HG02870 (cell line): Measurements from ENCODE around the gene SCN1A.
"Not testable (repeated sequence)": the region's sequence is repeated elsewhere in the genome, so short reads cannot be mapped to it uniquely, and the experiment has no call there.

Source experiments
- ATAC-seq: cut with Tn5 transposase; IDR thresholded peaks from one replicate; pipeline ENCODE4 v1.9.1; 2021; ENCODE audit warnings: mild to moderate bottlenecking, moderate library complexity; ENCODE audit not compliant: unreplicated experiment

Gene SCN1A

DNA sequence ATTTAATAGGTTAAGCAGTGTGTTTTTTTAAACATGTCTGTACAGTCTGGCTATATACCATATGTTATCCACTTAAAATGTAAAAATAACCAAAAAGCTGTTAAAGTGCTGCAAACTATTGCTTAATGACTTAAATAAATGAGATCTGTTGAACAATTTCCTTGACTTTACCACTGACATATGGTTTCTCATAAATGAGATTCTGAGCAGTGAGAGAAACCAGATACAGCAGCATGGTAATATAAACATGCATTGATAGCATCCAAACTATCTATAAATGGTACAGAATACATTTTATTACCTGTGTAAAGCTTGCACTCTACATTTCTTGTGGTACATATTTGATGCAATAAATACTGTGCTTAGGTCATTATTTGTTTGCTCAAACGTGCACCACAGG is 138.0 kb downstream of the SCN1A start:
- ATAC-seq = no peak

DNA sequence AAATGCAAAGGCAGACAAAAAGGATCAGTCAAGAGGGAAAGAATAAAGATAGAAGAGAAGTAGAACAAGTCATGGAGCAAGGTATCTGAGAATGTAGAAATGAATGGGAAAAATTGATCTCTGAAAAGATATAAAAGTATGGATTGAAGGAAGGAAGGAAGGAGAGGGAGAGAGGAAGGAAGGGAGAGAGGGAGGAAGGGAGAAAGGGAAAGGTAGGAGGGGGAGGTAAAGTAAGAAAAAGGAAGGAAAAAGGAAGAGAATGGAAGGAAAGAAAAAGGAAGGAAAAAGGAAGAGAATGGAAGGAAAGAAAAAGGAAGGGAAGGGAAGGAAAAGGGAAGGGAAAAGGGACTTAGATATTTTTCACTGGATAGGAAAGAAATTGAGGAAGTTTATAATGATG is 142.7 kb downstream of the SCN1A start:
- no peak for ATAC-seq

DNA sequence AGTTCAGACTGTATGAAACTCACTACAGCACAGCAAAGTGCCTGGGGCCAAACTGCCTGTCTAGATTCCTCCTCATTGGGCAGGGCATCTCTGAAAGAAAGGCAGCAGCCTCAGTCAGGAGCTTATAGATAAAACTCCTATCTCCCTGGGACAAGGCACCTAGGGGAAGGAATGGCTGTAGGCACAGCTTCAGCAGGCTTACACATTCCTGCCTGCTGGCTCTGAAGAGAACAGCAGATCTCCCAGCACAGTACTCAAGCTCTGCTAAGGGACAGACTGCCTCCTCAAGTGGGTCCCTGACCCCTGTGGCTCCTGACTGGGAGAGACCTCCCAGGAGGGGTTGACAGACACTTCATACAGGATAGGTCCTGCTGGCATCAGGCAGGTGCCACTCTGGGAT is 155.7 kb downstream of the SCN1A start:
- not testable (repeated sequence) for ATAC-seq

DNA sequence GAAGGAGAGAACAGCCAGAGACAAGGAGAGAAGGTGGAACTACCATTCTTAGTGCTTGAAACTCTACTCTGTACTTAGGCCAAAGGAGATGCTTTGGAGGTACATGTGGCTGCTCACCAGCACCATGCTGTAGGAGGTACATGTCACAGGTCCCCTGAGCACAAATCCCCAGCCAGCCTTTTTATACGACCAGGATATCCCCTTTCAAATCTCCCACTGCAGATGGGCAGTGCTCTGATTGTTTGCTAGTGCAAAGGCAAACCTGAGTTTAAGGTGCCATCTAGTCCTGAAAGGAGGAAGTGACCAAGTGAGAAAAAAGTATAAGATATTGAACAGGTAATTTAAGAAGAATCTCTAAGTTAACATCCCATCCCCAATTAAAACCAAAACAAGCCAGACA is 157.2 kb downstream of the SCN1A start:
- no peak for ATAC-seq

DNA sequence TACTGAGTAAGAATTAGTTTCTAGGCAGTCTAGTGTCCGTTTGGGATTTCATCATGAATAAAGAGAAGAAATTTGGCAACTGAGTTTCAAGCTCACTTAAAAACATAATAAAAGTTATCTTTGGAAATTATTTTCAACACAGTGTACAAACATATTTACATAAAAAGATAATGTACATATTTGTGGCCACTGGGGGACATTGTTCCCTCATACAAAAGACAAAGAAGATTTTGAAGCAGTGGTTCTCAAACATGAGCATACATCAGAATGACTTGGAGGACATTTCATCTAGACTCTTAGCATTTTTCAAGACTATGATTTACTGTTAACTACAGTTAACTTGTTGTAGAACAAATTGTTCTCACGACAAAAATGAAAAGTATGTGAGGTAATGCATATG is 158.6 kb downstream of the SCN1A start:
- ATAC-seq = no peak

DNA sequence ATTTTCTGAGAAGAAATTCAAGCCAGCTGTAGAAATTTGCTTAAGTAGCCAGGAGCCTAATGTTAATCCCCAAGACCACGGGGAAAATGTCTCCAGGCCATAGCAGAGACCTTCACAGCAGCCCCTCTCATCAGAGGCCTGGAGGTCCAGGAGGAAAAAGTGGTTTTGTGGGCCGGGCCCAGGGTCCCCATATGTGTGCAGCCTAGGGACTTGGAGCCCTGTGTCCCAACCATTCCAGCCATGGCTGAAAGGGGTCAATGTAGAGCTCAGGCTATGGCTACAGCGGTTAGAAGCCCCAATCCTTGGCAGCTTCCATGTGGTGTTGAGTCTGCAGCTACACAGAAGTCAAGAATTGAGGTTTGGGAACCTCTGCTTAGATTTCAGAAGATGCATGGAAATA is 160.1 kb downstream of the SCN1A start:
- no peak for ATAC-seq

DNA sequence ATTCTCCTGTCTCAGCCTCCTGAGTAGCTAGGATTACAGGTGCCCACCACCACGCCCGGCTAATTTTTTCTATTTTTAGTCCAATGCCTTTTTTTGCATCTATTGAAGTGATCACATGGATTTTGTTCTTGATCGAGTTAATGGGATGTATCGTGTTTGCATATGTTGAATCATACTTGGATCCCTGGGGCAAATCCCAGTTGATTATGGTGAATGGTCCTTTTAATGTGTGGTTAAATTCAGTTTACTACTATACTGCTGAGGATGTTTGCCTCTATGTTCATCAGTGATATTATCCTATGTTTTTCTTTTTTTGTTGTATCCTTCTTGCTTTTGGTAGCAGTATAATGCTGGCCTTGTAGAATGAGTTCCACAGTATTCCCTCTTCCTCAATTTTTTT is 166.0 kb downstream of the SCN1A start:
- ATAC-seq = no peak

DNA sequence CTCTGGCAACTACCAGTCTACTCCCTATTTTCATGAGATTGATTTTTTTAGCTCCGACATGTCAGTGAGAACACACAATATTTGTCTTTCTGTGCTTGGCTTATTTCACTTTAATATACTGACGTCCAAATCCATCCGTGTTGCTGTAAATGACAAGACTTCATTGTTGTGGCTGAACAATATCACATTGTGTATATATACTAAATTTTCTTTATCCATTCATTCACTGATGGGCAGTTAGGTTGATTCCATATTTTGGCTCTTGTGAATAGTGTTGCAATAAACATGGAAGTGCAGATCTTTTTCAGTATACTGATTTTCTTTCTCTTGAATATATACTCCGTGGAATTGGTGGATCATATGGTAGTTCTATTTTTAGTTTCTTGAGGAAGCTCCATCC is 168.4 kb downstream of the SCN1A start:
- no peak for ATAC-seq

DNA sequence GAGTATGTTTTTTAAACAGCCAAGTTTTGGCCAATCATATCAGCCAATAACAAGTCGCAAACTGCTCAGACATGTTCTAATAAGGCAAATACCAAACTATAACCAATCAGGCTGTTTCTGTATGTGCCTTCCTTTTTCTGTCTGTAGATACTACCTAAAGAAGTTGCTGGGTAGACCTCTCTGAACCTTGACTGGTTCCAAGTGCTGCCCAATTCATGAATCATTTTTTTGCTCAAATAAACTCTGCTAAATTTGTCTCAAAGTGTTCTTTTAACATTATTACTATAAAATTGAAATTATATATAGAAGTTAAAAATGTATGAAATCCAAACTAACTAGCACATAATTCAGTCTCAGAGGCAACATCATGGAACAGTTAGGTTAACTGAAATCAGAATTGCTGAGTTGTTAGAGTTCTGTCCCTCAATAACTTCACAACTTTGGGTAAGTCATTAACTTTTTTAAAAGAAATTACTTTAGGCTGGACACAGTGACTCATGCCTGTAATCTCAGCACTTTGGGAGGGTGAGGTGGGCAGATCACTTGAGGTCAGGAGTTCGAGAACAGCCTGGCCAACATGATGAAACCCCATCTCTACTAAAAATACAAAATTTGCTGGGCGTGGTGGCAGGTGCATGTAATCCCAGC is 169.4 kb downstream of the SCN1A start:
- ATAC-seq = no peak

DNA sequence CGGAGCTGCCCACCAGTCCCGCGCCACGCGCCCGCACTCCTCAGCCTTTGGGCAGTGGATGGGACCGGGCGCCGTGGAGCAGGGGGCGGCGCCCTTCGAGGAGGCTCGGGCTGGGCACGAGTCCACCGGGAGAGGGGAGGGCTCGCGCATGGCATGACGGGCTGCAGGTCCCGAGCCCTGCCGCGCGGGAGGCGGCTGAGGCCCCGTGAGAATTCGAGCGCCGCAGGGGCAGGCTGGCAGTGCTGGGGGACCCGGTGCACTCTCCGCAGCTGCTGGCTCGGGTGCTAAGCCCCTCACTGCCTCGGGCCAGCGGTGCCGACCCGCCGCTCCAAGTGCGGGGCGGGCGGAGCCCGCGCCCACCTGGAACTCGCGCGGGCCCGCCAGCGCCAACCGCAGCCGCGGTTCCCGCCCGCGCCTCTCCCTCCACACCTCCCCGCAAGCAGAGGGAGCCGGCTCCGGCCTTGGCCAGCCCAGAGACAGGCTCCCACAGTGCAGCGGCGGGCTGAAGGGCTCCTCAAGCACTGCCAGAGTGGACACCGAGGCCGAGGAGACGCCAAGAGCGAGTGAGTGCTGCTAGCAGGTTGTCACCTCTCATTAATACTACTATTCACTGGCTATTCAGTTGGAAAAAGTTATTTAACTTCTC is 170.7 kb downstream of the SCN1A start:
- no peak for ATAC-seq

DNA sequence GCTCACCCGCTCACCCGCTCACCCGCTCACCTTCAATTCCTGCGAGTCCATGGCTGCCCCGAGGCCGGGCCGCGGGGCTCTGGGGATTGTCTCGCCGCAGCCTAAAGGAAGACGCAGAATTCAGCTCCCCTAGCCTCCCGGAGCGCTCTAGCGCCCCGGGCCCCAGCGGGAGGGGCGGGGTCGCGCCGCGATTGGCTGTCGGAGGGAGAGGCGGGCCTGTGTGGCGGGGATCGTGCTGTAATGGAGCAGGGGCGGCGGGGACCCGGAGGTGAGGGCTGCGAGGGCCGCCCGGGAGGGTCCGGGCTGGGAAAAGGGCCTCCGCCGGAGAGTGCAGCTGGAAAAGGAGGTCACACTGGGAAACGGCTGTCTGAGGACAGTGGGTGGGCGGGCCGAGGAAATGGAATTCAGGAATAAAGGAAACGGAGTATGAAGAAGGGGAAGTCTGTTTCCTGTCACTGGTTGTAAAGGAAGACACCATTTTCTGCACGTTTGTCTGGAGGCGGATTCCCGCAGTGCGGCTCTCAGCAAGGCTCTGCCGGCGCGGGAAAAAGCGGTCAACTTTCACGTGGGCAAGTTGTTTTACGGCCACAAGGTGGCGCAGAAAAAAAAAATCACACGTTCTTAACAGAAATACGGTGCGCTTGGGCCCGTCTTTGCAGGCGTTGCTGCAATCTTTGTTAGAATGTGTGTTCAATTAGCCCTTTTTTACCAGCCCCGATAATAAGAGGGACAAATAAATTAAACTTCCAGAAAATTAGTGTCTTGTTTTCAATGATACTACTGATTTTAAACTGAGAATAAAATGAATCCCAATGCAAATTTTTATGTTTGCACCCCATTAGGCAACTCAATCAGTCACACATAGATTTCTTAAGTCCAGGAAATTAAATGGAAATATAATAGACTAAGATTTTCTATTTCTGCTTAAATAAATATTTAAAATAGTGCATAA is 173.9 kb downstream of the SCN1A start, which contains the start of gene TTC21B:
TTC21B (minus strand) TSS at position 122 of the 952 bp plus-strand sequence; CDS start at position 51, 71 bp downstream.
- peak; percentile 94 for ATAC-seq

DNA sequence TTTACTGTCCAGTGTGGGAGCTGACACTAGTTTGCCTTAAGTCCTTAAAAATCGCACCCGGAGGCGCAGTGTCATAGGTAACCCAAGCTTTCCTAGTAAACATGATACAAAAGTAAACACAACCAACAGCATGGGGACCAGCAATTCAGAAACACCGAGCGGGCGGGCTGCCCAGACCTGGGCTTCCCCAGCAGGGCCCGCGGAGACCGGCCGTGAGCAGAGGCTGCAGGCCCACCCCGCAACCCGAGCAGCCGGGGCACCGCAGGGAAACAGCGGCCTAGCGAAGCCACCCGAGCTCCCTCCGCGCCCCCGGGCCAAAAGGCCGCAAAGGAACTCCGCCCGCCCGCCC is 174.5 kb downstream of the SCN1A start:
- ATAC-seq = peak; percentile 29

DNA sequence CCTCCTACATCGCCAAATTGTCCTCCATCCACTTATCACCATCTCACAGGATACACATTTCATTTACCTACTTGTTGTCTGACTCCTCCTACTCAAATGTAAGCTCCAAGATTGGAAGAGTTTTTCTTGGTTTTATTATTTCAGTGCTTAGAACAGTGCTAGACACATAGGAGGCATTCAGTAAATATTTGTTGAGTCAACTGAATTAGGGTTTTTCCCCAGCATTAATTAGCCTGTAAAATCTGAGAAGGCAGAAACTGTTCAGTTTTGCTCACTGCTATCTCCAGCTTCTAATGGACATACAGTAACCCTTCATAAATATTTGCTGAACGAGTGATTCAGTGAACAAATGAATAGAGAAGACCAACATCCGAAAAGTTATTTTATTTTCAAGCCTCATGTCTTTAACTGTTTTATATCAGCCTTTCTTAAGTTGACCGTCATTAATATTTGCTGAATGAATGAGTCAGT is 175.0 kb downstream of the SCN1A start:
- ATAC-seq = no peak

DNA sequence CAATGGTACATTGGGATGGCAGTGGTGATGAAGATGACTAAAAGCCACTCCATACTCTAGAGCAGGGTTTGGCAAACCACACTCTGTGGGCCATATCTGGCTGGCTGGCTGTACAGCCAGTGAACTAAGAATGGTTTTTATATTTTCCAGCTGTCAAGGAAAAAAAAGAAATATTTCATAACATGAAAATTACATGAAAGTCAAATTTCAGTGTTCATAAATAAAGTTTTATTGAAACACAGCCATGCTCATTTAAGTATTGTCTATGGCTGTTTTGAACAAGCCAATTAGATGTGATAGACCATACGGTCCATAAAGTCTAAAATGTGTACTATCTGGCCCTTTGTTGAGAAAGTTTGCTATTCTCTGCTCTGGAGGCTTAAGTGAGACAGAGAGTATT is 175.7 kb downstream of the SCN1A start:
- no peak for ATAC-seq

DNA sequence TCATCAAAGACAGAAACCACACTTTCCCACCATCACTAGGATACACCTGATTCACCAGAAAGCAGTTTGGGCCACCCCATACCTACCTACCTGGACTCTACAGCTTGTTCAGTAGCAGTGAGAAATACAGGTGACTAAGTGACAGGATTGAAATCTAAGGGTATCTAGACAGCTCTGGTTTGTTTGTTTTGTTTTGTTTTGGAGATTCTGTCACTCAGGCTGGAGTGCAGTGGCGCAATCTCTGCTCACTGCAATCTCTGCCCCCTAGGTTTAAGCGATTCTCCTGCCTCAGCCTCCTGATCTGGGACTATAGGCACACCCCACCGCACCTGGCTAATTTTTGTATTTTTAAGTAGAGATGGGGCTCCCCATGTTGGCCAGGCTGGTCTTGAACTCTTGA is 177.4 kb downstream of the SCN1A start:
- ATAC-seq = no peak

DNA sequence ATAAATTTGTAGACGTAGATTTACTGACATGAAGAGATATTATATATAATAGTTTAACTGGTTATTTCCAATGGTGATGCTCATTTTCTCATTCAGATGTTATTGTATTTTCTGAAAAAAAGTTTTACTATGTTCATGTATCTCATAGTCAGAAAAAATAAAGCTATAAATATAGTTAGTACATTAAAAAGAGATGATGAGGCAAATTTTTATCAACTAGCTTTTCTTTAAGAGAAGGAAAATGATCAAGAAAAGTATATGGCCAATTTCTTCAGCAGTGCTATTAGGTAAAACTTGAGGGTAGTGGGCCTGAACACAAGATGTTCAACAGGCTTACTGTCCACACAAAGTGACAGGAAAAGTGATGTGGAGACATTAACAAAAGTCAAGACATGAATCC is 186.0 kb downstream of the SCN1A start:
- no peak for ATAC-seq

DNA sequence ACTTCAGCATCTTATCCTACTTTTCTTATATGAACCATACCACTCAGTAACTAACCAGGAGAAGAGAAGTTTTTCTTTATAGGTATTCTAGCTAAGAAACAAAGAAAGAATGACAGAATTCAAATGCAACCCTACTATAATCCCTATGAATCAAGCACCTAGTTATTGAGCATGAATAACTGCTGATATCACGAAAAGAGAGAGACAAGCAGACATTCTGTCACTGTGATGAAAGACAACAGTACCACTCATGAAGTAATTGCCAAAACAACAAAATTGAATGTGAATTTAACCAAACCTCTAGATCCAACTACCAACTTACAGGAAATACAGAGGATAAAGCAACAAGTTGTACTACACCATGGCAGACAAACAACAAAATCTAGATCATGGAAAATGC is 189.6 kb downstream of the SCN1A start:
- no peak for ATAC-seq
